Adrenal gland (tissue), 12 donors: ENCODE data around the gene ZNF282. TPM values are rescaled to one million over a fixed set of nuclear protein-coding genes. Genes with fewer than 3 reads are reported as not detected.

Experiments
- DNase-seq, 7 donors: peaks; one replicate each; pipeline ENCODE4 v3.0.0-alpha.2; 2019 to 2020
- H3K27ac ChIP-seq, 5 donors: fragments of 200-600 bp; sonication (generic) in 4 of 5; 1 replicate in 3 of 5; 2 replicates in 2 of 5; pipeline versions ENCODE4 v1.5.1 to v1.8.0; 2016 to 2020; ENCODE audit warnings: mild to moderate bottlenecking in 1 of 5
- H3K27me3 ChIP-seq: fragments of 200-600 bp; 2 replicates; pipeline ENCODE4 v1.8.0; 2021
- H3K36me3 ChIP-seq, 2 donors: fragments of 200-600 bp; replicated peaks in 1 of 2; 1 replicate in 1 of 2; 2 replicates in 1 of 2; pipeline versions ENCODE4 v1.5.1 to v1.8.0; 2018 to 2022
- H3K4me1 ChIP-seq, 2 donors: fragments of 200-600 bp; replicated peaks in 1 of 2; 1 replicate in 1 of 2; 2 replicates in 1 of 2; pipeline versions ENCODE4 v1.5.1 to v1.8.0; 2018 to 2021
- H3K4me3 ChIP-seq, 4 donors: fragments of 200-600 bp; sonication (generic) in 3 of 4; one replicate each; pipeline ENCODE4 v1.5.1; 2016 to 2018
- H3K9me3 ChIP-seq, 3 donors: fragments of 200-600 bp; sonication (generic) in 1 of 3; replicated peaks in 1 of 3; 1 replicate in 2 of 3; 2 replicates in 1 of 3; pipeline versions ENCODE4 v1.5.1 to v1.8.0; 2016 to 2021
- CTCF ChIP-seq, 6 experiments: fragments of 450-650 bp in 4 of 6; fragments of 200-600 bp in 2 of 6; sonication (generic) in 1 of 6; IDR thresholded peaks; 1 replicate in 5 of 6; 2 replicates in 1 of 6; pipeline versions ENCODE4 v1.5.1 to v1.8.0; 2016 to 2021; ENCODE audit warnings: antibody characterized with exemption in 6 of 6, mild to moderate bottlenecking in 2 of 6, moderate library complexity in 1 of 6
- POLR2A ChIP-seq, 2 donors: fragments of 450-650 bp; IDR thresholded peaks; one replicate each; pipeline ENCODE4 v1.6.1; 2017; ENCODE audit warnings: antibody characterized with exemption in 2 of 2, mild to moderate bottlenecking in 2 of 2, moderate library complexity in 1 of 2
- WGBS, 4 donors: extraction: QIAGEN DNeasy Blood & Tissue Kit in 2 of 4; methylation state at CpG; one replicate each; pipeline versions ENCODE4 v1.1.5 to v1.1.7; 2013 to 2017; 5-methylcytosine and 5-hydroxymethylcytosine counted together
- intact Hi-C, 2 donors: fragments of 100-400 bp; cut with DNase I; formaldehyde crosslinking; loops; one replicate each; pipeline versions ENCODE4 v1.14.1 to v1.15.0; 2022 to 2023
- polyA plus RNA-seq, 3 donors: library from polyadenylated mRNA; stranded (reverse); fragments of 200-250 nt in 2 of 3; fragments of 350-450 nt in 1 of 3; fragmentation: Illumina TruSeq in 1 of 3; extraction: RNeasy Lipid Tissue Mini Kit (QIAGEN cat#74804) in 1 of 3; gene quantifications; one replicate each; pipeline ENCODE4 v1.2.3, GENCODE V29; 2013 to 2014
- total RNA-seq, 9 donors: library from RNA; depleted of rRNA in 4 of 9; stranded (reverse); fragments of >200 nt in 4 of 9; fragments of 120-200 nt in 1 of 9; fragmentation: NEBNext Ultra II Directional in 1 of 9; extraction: Animal tissue kit (Norgen Biotek cat#: 25700) in 1 of 9; gene quantifications; one replicate each; pipeline versions ENCODE4 v1.1.0 to v1.2.4, GENCODE V29; 2013 to 2023
- donor health status: healthy with polysubstance abuse.
- donor health status: Bipolar disorder and iron deficiency.
- donor health status: DM: yes; HTN: yes; CAD: no.
- donor health status: DM: no; HTN: no; CAD: no.
- donor health status: DM: no; HTN: no; CAD: no.
- donor health status: DM: yes; HTN: yes; CAD: no.

Gene ZNF282
- total and polyA plus RNA-seq, 12 donors: 3.6 to 33.8 (median 16.0) TPM

GRCh38 chr7:149256568-149256967, 61.2 kb downstream of the ZNF282 start:
- intact Hi-C loops: no loop called here
- no peak overlapping the region for H3K4me3 ChIP-seq
- peaks cover 0 to 44% of the 10 kb centered on the region in 2 donors for H3K36me3 ChIP-seq
- H3K9me3 ChIP-seq: no peaks in the 10 kb centered on the region
- H3K27me3 ChIP-seq: no peaks in the 10 kb centered on the region
- H3K4me1 ChIP-seq: peaks cover 0 to 6% of the 10 kb centered on the region in 2 donors
- no peak overlapping the region for H3K27ac ChIP-seq
- WGBS, 4 donors: 82 to 94% (median 91%) methylated on average over 4 of the region's 4 CpGs
- TF ChIP-seq POLR2A (IDR thresholded peaks at IDR 0.05) (no peak), CTCF (IDR thresholded peaks at IDR 0.05) (no peak)
- DNase-seq: no peak

- no peak overlapping the region for H3K27ac ChIP-seq
- DNase-seq: no peak
- peaks cover 1 to 8% of the 10 kb centered on the region in 2 donors for H3K4me1 ChIP-seq
- no peaks in the 10 kb centered on the region for H3K9me3 ChIP-seq
- intact Hi-C loops: no loop called here
- H3K4me3 ChIP-seq: no peak overlapping the region
- no peaks in the 10 kb centered on the region for H3K27me3 ChIP-seq
- TF ChIP-seq POLR2A (IDR thresholded peaks at IDR 0.05) (no peak), CTCF (IDR thresholded peaks at IDR 0.05) (no peak)
- H3K36me3 ChIP-seq: peaks cover 0 to 38% of the 10 kb centered on the region in 2 donors
- WGBS, 4 donors: 87 to 96% (median 90%) methylated on average over 2 of the region's 2 CpGs
These were observed 61.8 kb downstream of the ZNF282 start for GRCh38 chr7:149257146-149257545.

GRCh38 chr7:149261316-149261828, 66.0 kb downstream of the ZNF282 start:
- peak in 1 of 7 donors; percentile 60 for DNase-seq
- Histone ChIP-seq H3K36me3 (peaks cover 0 to 6% of the 10 kb centered on the region in 2 donors), H3K27me3 (no peaks in the 10 kb centered on the region), H3K9me3 (no peaks in the 10 kb centered on the region), H3K4me1 (peaks cover 9 to 22% of the 10 kb centered on the region in 2 donors), H3K27ac (peak overlapping the region; percentile 72 to 100 (median 96)), H3K4me3 (peak overlapping the region in 2 of 4 donors; percentile 23 to 89)
- 1 to 7% (median 5%) methylated on average over 16 of the region's 16 CpGs for WGBS, 4 donors
- intact Hi-C loops: no loop called here
- TF ChIP-seq CTCF (IDR thresholded peaks at IDR 0.05) (no peak), POLR2A (IDR thresholded peaks at IDR 0.05) (no peak)

- Histone ChIP-seq H3K4me1 (peaks cover 9 to 22% of the 10 kb centered on the region in 2 donors), H3K27ac (peak within 1 kb of the TSS; percentile 72 to 100 (median 96)), H3K36me3 (peaks cover 0 to 13% of the 10 kb centered on the region in 2 donors), H3K4me3 (peak within 1 kb of the TSS in 2 of 4 donors; percentile 50 to 89), H3K27me3 (no peaks in the 10 kb centered on the region), H3K9me3 (no peaks in the 10 kb centered on the region)
- peak in 5 of 6 experiments; percentile 31 to 93 (median 87) for TF ChIP-seq CTCF (IDR thresholded peaks at IDR 0.05)
- peak; percentile 39 to 55 for TF ChIP-seq POLR2A (IDR thresholded peaks at IDR 0.05)
- 0 to 2% (median 1%) methylated on average over 2 to 115 of the region's 115 CpGs for WGBS, 4 donors
- intact Hi-C loops: no loop called here
- DNase-seq: peak; percentile 86 to 93 (median 87)
These were observed 66.7 kb downstream of the ZNF282 start, which contains the start of gene ZNF783 for GRCh38 chr7:149261829-149262617. TSS of gene ZNF783 (plus strand) at chr7:149262196. CDS start at chr7:149262334, 138 bp downstream.
